ENCODE results near the gene SLC35A5. TPM values are rescaled to one million over a fixed set of nuclear protein-coding genes. Genes with fewer than 3 reads are reported as not detected.

SLC35A5 gene
- total and polyA plus RNA-seq, 9 of the 15 experiments (the other 6 are each of a cell fraction or from before 2014, with no cell fraction given) = 4.0 to 13.0 (median 9.7) TPM

GRCh38 chr3:112631257-112631656 lies 69.4 kb downstream of the SLC35A5 start (continued):
- TF ChIP-seq STAT6 (CRISPR knock-in tag; IDR thresholded peaks at IDR 0.05) (no peak), ARID3A (IDR thresholded peaks at IDR 0.05; ENCODE audit: borderline replicate concordance, low read depth, low read length) (no peak), HOXB6 (CRISPR knock-in tag; IDR thresholded peaks at IDR 0.05; ENCODE audit: borderline replicate concordance) (no peak), PTBP1 (IDR thresholded peaks at IDR 0.05; ENCODE audit: low read depth, low read length) (no peak), SLC30A9 (CRISPR knock-in tag; IDR thresholded peaks at IDR 0.05) (no peak), NFYB (IDR thresholded peaks at IDR 0.05; ENCODE audit: extremely low read depth, insufficient read length) (no peak), IFI16 (CRISPR knock-in tag; IDR thresholded peaks at IDR 0.05) (no peak), ZNF184 (CRISPR knock-in tag; IDR thresholded peaks at IDR 0.05) (no peak), PBX2 (CRISPR knock-in tag; IDR thresholded peaks at IDR 0.05; ENCODE audit: low read depth) (no peak), PBX2 (tag; conservative IDR thresholded peaks at IDR 0.05; ENCODE audit: low read depth) (0 out of 2 replicates have a peak, but pooled peaks have one; percentile 23), MAFG (tag; conservative IDR thresholded peaks at IDR 0.05) (no peak), CREB3L1 (IDR thresholded peaks at IDR 0.05; ENCODE audit: borderline replicate concordance, low read depth) (no peak), ZFX (CRISPR knock-in tag; IDR thresholded peaks at IDR 0.05) (no peak), E2F5 (CRISPR knock-in tag; IDR thresholded peaks at IDR 0.05) (no peak), PKNOX1 (IDR thresholded peaks at IDR 0.05) (0 out of 2 replicates have a peak, but pooled peaks have one; percentile 6), ATF4 (CRISPR knock-in tag; IDR thresholded peaks at IDR 0.05) (peak; percentile 61)

Data from K562 (cell line).